ENCODE results near the gene SNAP47.

The SNAP47 gene

GRCh38 chr1:227780101-227781044, 45.1 kb downstream of the SNAP47 start:
- in situ Hi-C loops (cut with HindIII; ENCODE audit: low sequenced_read_pairs), result no loop called here

GRCh38 chr1:227781314-227781930, 46.2 kb downstream of the SNAP47 start:
- in situ Hi-C loops (cut with HindIII; ENCODE audit: low sequenced_read_pairs), result no loop called here

GRCh38 chr1:227782226-227782625, 47.0 kb downstream of the SNAP47 start:
- in situ Hi-C loops (cut with HindIII; ENCODE audit: low sequenced_read_pairs), result no loop called here

GRCh38 chr1:227785094-227785804, 50.0 kb downstream of the SNAP47 start:
- in situ Hi-C loops (cut with HindIII; ENCODE audit: low sequenced_read_pairs), result no loop called here

GRCh38 chr1:227785805-227786671, 50.8 kb downstream of the SNAP47 start:
- in situ Hi-C loops (cut with HindIII; ENCODE audit: low sequenced_read_pairs), result no loop called here

GRCh38 chr1:227786673-227787512, 51.7 kb downstream of the SNAP47 start:
- in situ Hi-C loops (cut with HindIII; ENCODE audit: low sequenced_read_pairs), result no loop called here

GRCh38 chr1:227787513-227788270, 52.5 kb downstream of the SNAP47 start:
- in situ Hi-C loops (cut with HindIII; ENCODE audit: low sequenced_read_pairs), result no loop called here

- in situ Hi-C loops (cut with HindIII; ENCODE audit: low sequenced_read_pairs), result no loop called here
Measured at GRCh38 chr1:227788271-227789083, 53.2 kb downstream of the SNAP47 start.

- in situ Hi-C loops (cut with HindIII; ENCODE audit: low sequenced_read_pairs), result no loop called here
Measured at GRCh38 chr1:227789084-227790033, 54.1 kb downstream of the SNAP47 start.

- in situ Hi-C loops (cut with HindIII; ENCODE audit: low sequenced_read_pairs), result no loop called here
Measured at GRCh38 chr1:227790034-227790400, 54.8 kb downstream of the SNAP47 start.

- in situ Hi-C loops (cut with HindIII; ENCODE audit: low sequenced_read_pairs), result no loop called here
Measured at GRCh38 chr1:227790868-227791267, 55.6 kb downstream of the SNAP47 start.

- in situ Hi-C loops (cut with HindIII; ENCODE audit: low sequenced_read_pairs), result no loop called here
Measured at GRCh38 chr1:227791425-227792143, 56.3 kb downstream of the SNAP47 start.

GRCh38 chr1:227792216-227793078, 57.2 kb downstream of the SNAP47 start:
- in situ Hi-C loops (cut with HindIII; ENCODE audit: low sequenced_read_pairs), result no loop called here

- in situ Hi-C loops (cut with HindIII; ENCODE audit: low sequenced_read_pairs), result no loop called here
Measured at GRCh38 chr1:227793079-227793947, 58.1 kb downstream of the SNAP47 start.

Data from DLD1 (cell line).